Measurements from ENCODE around the gene VSIR. TPM values are rescaled to one million over a fixed set of nuclear protein-coding genes. Genes with fewer than 3 reads are reported as not detected.
A peak's percentile ranks its signal among the peaks of the same experiment; 100 is the strongest.

VSIR gene
- total RNA-seq, 2 donors from 2014 or later: 60.7 to 119 TPM

GRCh38 chr10:71712170-71712569 is 61.1 kb downstream of the VSIR start:
- TF ChIP-seq, protein P1, sequence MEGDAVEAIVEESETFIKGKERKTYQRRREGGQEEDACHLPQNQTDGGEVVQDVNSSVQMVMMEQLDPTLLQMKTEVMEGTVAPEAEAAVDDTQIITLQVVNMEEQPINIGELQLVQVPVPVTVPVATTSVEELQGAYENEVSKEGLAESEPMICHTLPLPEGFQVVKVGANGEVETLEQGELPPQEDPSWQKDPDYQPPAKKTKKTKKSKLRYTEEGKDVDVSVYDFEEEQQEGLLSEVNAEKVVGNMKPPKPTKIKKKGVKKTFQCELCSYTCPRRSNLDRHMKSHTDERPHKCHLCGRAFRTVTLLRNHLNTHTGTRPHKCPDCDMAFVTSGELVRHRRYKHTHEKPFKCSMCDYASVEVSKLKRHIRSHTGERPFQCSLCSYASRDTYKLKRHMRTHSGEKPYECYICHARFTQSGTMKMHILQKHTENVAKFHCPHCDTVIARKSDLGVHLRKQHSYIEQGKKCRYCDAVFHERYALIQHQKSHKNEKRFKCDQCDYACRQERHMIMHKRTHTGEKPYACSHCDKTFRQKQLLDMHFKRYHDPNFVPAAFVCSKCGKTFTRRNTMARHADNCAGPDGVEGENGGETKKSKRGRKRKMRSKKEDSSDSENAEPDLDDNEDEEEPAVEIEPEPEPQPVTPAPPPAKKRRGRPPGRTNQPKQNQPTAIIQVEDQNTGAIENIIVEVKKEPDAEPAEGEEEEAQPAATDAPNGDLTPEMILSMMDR (IDR thresholded peaks at IDR 0.05): no peak
- Histone ChIP-seq H3K4me3 (no peak overlapping the region), H3K27me3 (replicated peaks; ENCODE audit: insufficient read depth) (no peaks in the 10 kb centered on the region), H3K9me3 (no peaks in the 10 kb centered on the region), H3K4me1 (ENCODE audit: control insufficient read depth in 1 of 2, low read depth in 2 of 2) (peaks cover 29 to 43% of the 10 kb centered on the region in 2 donors), H3K36me3 (no peaks in the 10 kb centered on the region), H3K27ac (peak overlapping the region in 1 of 2 donors; percentile 91)
- ATAC-seq (ENCODE audit: insufficient number of reproducible peaks, low FRiP score, low read depth) (no peak), DNase-seq (ENCODE audit: low spot score) (no peak)

GRCh38 chr10:71711052-71711623 is 62.2 kb downstream of the VSIR start:
- H3K9me3 ChIP-seq: no peaks in the 10 kb centered on the region
- no peaks in the 10 kb centered on the region for H3K36me3 ChIP-seq
- no peaks in the 10 kb centered on the region for H3K27me3 ChIP-seq (replicated peaks; ENCODE audit: insufficient read depth)
- H3K27ac ChIP-seq: no peak overlapping the region
- H3K4me3 ChIP-seq: no peak overlapping the region
- DNase-seq (ENCODE audit: low spot score): no peak
- TF ChIP-seq, protein P1 (IDR thresholded peaks at IDR 0.05): no peak
- peaks cover 29 to 39% of the 10 kb centered on the region in 2 donors for H3K4me1 ChIP-seq (ENCODE audit: control insufficient read depth in 1 of 2, low read depth in 2 of 2)
- ATAC-seq (ENCODE audit: insufficient number of reproducible peaks, low FRiP score, low read depth): no peak

DNA sequence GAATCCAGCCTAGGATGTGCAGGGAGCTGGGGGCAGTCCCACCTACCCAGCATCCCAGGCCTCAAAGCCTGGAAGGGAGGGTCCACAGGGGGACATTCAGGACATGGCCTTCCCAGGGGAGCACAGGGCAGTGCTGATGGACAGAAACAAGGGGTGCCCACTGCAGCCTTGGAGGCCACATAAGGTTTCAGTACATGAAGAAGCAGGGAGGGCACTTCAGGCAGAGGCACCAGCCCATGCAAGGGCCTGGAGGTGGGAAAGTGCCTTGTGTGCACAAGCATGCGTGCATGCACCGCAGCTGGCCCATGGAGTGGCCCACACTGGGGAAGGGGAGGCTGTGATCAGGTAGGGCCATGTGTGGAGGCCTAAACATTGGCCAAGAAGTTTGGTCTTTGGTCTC is 62.8 kb downstream of the VSIR start:
- TF ChIP-seq, protein P1 (IDR thresholded peaks at IDR 0.05): no peak
- peaks cover 29 to 32% of the 10 kb centered on the region in 2 donors for H3K4me1 ChIP-seq (ENCODE audit: control insufficient read depth in 1 of 2, low read depth in 2 of 2)
- H3K36me3 ChIP-seq: no peaks in the 10 kb centered on the region
- H3K4me3 ChIP-seq: no peak overlapping the region
- no peak for DNase-seq (ENCODE audit: low spot score)
- H3K27ac ChIP-seq: no peak overlapping the region
- H3K27me3 ChIP-seq (replicated peaks; ENCODE audit: insufficient read depth): no peaks in the 10 kb centered on the region
- H3K9me3 ChIP-seq: no peaks in the 10 kb centered on the region
- no peak for ATAC-seq (ENCODE audit: insufficient number of reproducible peaks, low FRiP score, low read depth)

DNA sequence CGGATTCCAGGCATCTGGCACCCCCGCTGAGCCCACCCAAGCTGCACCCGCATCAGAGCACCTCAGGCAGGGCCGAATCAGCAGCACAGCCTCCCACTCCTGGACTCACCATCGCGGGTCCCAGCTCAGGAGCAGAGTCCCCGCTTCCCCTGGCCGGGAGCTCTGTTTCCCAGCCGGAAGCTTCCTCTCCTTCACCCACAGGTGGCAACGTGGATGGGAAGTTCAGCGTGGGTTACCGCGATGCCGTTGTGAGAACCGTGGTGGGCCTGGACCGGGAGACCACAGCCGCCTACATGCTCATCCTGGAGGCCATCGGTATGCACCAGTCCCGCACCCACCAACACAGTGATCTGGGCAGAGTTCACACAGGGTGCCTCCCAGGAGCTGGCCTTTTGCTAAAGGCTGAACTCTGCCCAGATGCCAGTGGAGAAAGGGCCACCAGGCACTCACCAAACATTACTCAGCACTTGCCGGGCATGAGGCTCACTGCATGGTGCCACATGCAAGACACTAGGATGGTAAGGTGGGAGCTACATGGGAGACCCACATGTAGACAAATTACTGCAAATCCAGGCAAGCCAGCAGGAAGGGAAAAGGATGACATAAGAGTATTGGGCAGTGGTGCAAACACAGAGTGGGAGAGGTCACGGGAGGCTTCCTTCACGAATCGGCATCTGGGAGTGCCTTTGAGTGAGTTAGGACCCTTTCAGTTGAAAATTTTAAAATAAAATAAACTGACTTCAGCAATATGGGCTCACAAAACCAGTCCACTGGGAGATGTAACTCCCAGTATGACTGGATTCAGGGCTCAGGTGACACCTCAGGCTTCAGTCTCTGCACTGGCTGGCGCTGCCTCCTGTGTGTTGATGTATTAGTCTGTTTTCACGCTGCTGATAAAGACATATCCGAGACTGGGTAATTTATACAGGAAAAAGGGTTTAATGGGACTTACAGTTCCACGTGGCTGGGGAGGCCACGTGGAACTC is 64.1 kb downstream of the VSIR start:
- ATAC-seq (ENCODE audit: insufficient number of reproducible peaks, low FRiP score, low read depth) (no peak), DNase-seq (ENCODE audit: low spot score) (no peak)
- no peak overlapping the region for H3K4me3 ChIP-seq
- H3K36me3 ChIP-seq: no peaks in the 10 kb centered on the region
- H3K9me3 ChIP-seq: no peaks in the 10 kb centered on the region
- no peaks in the 10 kb centered on the region for H3K27me3 ChIP-seq (replicated peaks; ENCODE audit: insufficient read depth)
- TF ChIP-seq, protein P1 (IDR thresholded peaks at IDR 0.05): no peak
- no peak overlapping the region for H3K27ac ChIP-seq
- H3K4me1 ChIP-seq (ENCODE audit: control insufficient read depth in 1 of 2, low read depth in 2 of 2): peaks cover 17 to 19% of the 10 kb centered on the region in 2 donors

- Histone ChIP-seq H3K4me3 (no peak overlapping the region), H3K27me3 (replicated peaks; ENCODE audit: insufficient read depth) (no peaks in the 10 kb centered on the region), H3K9me3 (no peaks in the 10 kb centered on the region), H3K4me1 (ENCODE audit: control insufficient read depth in 1 of 2, low read depth in 2 of 2) (peaks cover 8 to 10% of the 10 kb centered on the region in 2 donors), H3K27ac (no peak overlapping the region), H3K36me3 (no peaks in the 10 kb centered on the region)
- TF ChIP-seq, protein P1 (IDR thresholded peaks at IDR 0.05): peak; percentile 64
- DNase-seq (ENCODE audit: low spot score) (no peak), ATAC-seq (ENCODE audit: insufficient number of reproducible peaks, low FRiP score, low read depth) (no peak)
These were observed 65.0 kb downstream of the VSIR start for GRCh38 chr10:71708301-71708703.
